ENCODE data around the gene CAMK2A. TPM values are rescaled to one million over a fixed set of nuclear protein-coding genes. Genes with fewer than 3 reads are reported as not detected.

Gene CAMK2A
- total and polyA plus RNA-seq, 5 experiments from 2014 or later: not detected

DNA sequence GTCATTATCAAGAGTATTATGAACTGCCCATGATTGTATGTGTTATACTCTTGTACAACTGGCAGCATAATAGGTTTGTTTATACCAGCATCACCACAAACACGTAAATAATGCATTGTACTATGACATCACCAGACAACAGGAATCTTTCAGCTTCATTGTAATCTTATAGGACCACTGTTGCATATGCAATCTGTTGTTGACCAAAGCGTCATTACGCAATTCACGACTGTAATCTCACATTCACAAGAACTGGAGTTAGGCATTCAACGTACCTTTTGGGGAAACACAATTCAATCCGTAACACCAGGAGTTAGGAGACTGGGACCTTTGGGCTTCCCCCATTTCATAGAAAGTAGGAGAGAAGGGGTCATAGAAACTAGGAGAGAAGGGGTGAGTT, 33.5 kb upstream of the CAMK2A start:
- DNase-seq: no peak
- H3K4me1 Mint-ChIP-seq: no peaks in the 10 kb centered on the region
- no peak overlapping the region for H3K4me3 Mint-ChIP-seq
- peaks cover 0 to 2% (median 0%) of the 10 kb centered on the region in 3 donors for H3K36me3 Mint-ChIP-seq
- no peak for ATAC-seq
- POLR2A ChIA-PET: no interaction called here
- peaks cover 0 to 3% (median 0%) of the 10 kb centered on the region in 9 donors for H3K9me3 Mint-ChIP-seq
- H3K27me3 Mint-ChIP-seq: peaks cover 0 to 10% (median 5%) of the 10 kb centered on the region in 5 donors
- no peak overlapping the region for H3K27ac Mint-ChIP-seq

DNA sequence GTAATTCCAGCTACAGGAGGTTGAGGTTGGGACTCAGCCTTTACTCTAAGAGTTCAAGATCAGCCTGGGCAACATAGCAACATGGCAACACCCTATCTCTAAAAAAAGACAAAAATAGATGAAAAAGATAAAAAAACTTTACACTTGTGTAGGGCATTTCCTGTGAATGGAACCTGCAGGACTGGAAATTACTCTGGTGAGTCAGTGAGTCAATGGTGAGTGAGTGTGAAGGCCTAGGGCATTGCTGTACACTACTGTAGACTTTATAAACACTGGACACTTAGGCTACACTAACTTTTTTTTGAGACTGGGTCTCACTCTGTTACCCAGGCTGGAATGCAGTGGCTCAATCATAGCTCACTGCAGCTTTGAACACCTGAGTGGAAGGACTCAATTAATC, 32.6 kb upstream of the CAMK2A start:
- peaks cover 0 to 10% (median 5%) of the 10 kb centered on the region in 5 donors for H3K27me3 Mint-ChIP-seq
- ATAC-seq: no peak
- no peaks in the 10 kb centered on the region for H3K4me1 Mint-ChIP-seq
- H3K9me3 Mint-ChIP-seq: peaks cover 0 to 3% (median 0%) of the 10 kb centered on the region in 9 donors
- no peak overlapping the region for H3K4me3 Mint-ChIP-seq
- DNase-seq: no peak
- no peak overlapping the region for H3K27ac Mint-ChIP-seq
- POLR2A ChIA-PET: no interaction called here
- H3K36me3 Mint-ChIP-seq: peaks cover 0 to 2% (median 0%) of the 10 kb centered on the region in 3 donors

DNA sequence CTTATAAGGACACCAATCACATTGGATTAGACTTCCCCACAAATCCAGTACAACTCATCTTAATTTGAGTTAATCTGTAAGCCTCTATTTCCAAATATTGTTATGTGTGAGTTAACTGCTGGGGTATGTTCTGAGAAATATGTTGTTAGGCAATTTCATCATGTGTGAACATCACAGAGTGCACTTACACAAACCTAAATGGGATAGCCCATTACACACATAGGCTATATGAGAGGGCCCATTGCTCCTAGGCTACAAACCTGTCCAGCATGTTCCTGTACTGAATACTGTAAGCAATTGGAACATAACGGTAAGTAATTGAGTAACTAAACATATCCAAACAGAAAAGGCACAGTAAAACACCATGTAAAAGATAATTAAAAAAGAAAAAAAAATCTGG, 32.2 kb upstream of the CAMK2A start:
- H3K36me3 Mint-ChIP-seq: peaks cover 0 to 2% (median 0%) of the 10 kb centered on the region in 3 donors
- POLR2A ChIA-PET: no interaction called here
- peaks cover 0 to 3% (median 0%) of the 10 kb centered on the region in 9 donors for H3K9me3 Mint-ChIP-seq
- no peak for DNase-seq
- H3K27me3 Mint-ChIP-seq: peaks cover 0 to 10% (median 5%) of the 10 kb centered on the region in 5 donors
- H3K27ac Mint-ChIP-seq: peak overlapping the region in 1 of 10 donors; percentile 53
- no peak for ATAC-seq
- no peaks in the 10 kb centered on the region for H3K4me1 Mint-ChIP-seq
- H3K4me3 Mint-ChIP-seq: no peak overlapping the region

GRCh38 chr5:150321211-150321610, 31.6 kb upstream of the CAMK2A start:
- Mint-ChIP-seq H3K27me3 (peaks cover 0 to 9% (median 4%) of the 10 kb centered on the region in 5 donors), H3K4me3 (no peak overlapping the region), H3K36me3 (peaks cover 0 to 2% (median 0%) of the 10 kb centered on the region in 3 donors), H3K4me1 (no peaks in the 10 kb centered on the region), H3K27ac (no peak overlapping the region), H3K9me3 (peaks cover 0 to 3% (median 0%) of the 10 kb centered on the region in 9 donors)
- no peak for ATAC-seq
- POLR2A ChIA-PET: no interaction called here
- DNase-seq: no peak

DNA sequence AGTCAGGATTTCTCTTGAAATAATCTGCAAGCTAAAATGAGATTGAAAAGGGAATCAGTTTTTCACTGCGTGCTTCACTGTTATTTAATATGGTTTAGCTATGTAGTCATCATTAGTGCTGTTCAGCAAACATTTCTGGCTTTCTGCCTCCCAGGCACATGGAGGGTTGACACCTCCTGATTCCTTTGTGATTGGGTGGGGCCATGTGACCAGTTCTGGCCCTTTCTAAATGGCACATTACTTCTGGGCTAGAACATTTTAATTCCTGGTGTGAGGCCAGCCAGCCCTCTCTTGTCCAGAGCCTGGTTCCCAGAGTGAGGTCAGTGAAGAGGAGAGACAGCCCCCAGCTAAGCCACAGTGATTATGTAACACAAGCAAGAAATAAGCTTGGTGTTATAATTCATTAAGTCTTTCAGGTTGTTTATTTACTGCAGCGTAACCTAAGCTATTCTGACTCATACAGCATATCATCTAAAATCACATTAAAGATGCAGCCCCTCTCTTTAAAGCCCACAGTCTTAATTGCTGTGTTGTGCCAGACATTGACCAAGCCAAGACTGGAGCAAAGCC, 30.6 kb upstream of the CAMK2A start:
- peaks cover 0 to 4% (median 0%) of the 10 kb centered on the region in 5 donors for H3K27me3 Mint-ChIP-seq
- no peaks in the 10 kb centered on the region for H3K4me1 Mint-ChIP-seq
- no peak overlapping the region for H3K4me3 Mint-ChIP-seq
- DNase-seq (no peak), ATAC-seq (no peak)
- POLR2A ChIA-PET: no interaction called here
- H3K27ac Mint-ChIP-seq: no peak overlapping the region
- peaks cover 0 to 3% (median 0%) of the 10 kb centered on the region in 9 donors for H3K9me3 Mint-ChIP-seq
- no peaks in the 10 kb centered on the region for H3K36me3 Mint-ChIP-seq

DNA sequence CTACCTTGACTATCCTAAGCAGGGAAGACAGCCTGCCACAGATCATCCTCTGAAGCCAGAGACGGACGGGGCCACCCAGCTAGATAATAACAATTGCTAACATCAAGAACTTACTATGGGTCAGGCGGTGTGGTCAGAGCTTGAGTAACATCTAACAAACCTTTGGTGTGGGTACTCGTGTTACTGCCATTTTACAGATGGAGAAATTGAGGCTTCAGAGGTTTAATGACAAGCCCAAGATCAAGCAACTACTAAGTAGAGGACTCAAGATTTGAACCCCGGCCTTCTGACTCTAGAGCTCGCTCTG, 29.9 kb upstream of the CAMK2A start:
- no peak overlapping the region for H3K27ac Mint-ChIP-seq
- no peaks in the 10 kb centered on the region for H3K36me3 Mint-ChIP-seq
- no peaks in the 10 kb centered on the region for H3K4me1 Mint-ChIP-seq
- POLR2A ChIA-PET: no interaction called here
- DNase-seq (no peak), ATAC-seq (no peak)
- no peak overlapping the region for H3K4me3 Mint-ChIP-seq
- H3K27me3 Mint-ChIP-seq: peaks cover 0 to 3% (median 0%) of the 10 kb centered on the region in 5 donors
- peaks cover 0 to 3% (median 0%) of the 10 kb centered on the region in 9 donors for H3K9me3 Mint-ChIP-seq

GRCh38 chr5:150318613-150319483, 29.3 kb upstream of the CAMK2A start:
- Mint-ChIP-seq H3K27ac (no peak overlapping the region), H3K9me3 (peaks cover 0 to 3% (median 0%) of the 10 kb centered on the region in 9 donors), H3K4me1 (no peaks in the 10 kb centered on the region), H3K4me3 (no peak overlapping the region), H3K27me3 (peaks cover 0 to 3% (median 0%) of the 10 kb centered on the region in 5 donors), H3K36me3 (no peaks in the 10 kb centered on the region)
- DNase-seq: no peak
- POLR2A ChIA-PET: no interaction called here
- ATAC-seq: no peak

DNA sequence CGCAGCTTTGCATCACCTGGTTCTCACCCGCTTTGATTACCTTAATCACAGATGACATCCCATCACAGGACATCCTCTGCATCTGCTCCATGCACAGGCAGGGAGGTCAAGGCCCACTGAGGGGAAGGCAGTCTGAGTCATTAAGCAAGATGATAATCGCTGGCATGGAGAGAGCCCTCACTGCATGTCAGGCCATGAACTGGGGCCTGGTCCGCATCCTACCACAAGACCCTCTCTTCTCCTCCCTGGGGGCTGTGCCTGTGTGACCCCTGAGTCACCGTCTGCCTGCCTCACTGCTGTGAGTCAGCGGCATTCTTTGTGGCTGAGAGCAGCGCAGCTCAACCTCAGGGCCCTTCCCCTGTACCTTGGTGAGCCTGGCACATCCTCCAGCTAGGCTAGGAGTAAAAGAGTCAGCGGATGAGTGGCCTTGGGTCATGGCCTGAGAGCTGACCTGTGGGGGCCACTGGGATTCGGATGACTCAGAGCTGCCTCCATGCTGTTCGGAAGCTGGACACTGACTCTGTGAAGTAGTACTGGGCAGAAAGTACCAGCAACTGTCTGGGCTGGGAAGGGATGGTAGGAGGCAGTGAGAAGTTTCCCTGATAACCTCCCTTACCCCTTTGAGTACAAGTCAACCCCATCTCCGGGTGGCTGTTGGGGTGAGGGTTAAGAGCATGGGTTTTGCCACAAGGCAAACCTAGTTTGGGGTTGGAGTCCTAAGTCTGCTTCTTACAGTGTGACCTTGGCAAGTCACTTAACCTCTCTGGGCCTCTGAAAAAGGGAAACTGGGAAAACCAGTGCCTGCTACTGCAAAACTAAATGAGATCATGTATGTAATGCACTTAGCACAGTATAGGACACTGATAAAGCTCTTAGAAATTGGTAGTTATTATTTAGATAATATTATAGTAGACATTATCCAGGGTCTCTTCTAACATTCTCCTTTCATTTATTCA, 27.8 kb upstream of the CAMK2A start:
- POLR2A ChIA-PET: no interaction called here
- H3K36me3 Mint-ChIP-seq: no peaks in the 10 kb centered on the region
- no peak for DNase-seq
- no peaks in the 10 kb centered on the region for H3K4me1 Mint-ChIP-seq
- H3K27ac Mint-ChIP-seq: peak overlapping the region in 1 of 10 donors; percentile 61
- no peak overlapping the region for H3K4me3 Mint-ChIP-seq
- H3K27me3 Mint-ChIP-seq: peaks cover 0 to 7% (median 0%) of the 10 kb centered on the region in 5 donors
- H3K9me3 Mint-ChIP-seq: peaks cover 0 to 3% (median 0%) of the 10 kb centered on the region in 9 donors
- ATAC-seq: no peak

DNA sequence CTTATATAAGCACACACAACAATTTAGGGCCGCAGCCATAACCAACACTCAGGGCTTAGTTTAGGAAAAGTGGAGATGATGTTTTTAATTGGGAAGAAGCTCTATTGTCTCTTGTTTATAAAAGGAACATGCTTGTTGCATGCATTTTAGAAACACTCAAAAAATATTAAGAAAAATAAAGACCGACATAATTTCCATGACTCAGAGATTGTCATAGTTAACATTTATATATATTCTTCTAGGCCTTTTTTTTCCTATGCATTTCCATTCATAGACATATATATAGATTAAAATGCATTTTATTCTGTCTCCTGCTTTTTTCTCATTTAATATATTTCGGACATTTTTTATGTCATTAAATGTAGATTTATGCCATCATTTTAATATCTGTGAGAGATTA, 26.7 kb upstream of the CAMK2A start:
- H3K27me3 Mint-ChIP-seq: peaks cover 0 to 7% (median 0%) of the 10 kb centered on the region in 5 donors
- H3K4me3 Mint-ChIP-seq: no peak overlapping the region
- DNase-seq (no peak), ATAC-seq (no peak)
- POLR2A ChIA-PET: no interaction called here
- H3K9me3 Mint-ChIP-seq: no peaks in the 10 kb centered on the region
- H3K27ac Mint-ChIP-seq: no peak overlapping the region
- H3K36me3 Mint-ChIP-seq: no peaks in the 10 kb centered on the region
- no peaks in the 10 kb centered on the region for H3K4me1 Mint-ChIP-seq

GRCh38 chr5:150315245-150315644, 25.7 kb upstream of the CAMK2A start:
- H3K27me3 Mint-ChIP-seq: peaks cover 0 to 7% (median 0%) of the 10 kb centered on the region in 5 donors
- no peaks in the 10 kb centered on the region for H3K4me1 Mint-ChIP-seq
- no peak for DNase-seq
- no peak overlapping the region for H3K4me3 Mint-ChIP-seq
- POLR2A ChIA-PET: no interaction called here
- H3K27ac Mint-ChIP-seq: no peak overlapping the region
- H3K36me3 Mint-ChIP-seq: no peaks in the 10 kb centered on the region
- H3K9me3 Mint-ChIP-seq: no peaks in the 10 kb centered on the region
- no peak for ATAC-seq

DNA sequence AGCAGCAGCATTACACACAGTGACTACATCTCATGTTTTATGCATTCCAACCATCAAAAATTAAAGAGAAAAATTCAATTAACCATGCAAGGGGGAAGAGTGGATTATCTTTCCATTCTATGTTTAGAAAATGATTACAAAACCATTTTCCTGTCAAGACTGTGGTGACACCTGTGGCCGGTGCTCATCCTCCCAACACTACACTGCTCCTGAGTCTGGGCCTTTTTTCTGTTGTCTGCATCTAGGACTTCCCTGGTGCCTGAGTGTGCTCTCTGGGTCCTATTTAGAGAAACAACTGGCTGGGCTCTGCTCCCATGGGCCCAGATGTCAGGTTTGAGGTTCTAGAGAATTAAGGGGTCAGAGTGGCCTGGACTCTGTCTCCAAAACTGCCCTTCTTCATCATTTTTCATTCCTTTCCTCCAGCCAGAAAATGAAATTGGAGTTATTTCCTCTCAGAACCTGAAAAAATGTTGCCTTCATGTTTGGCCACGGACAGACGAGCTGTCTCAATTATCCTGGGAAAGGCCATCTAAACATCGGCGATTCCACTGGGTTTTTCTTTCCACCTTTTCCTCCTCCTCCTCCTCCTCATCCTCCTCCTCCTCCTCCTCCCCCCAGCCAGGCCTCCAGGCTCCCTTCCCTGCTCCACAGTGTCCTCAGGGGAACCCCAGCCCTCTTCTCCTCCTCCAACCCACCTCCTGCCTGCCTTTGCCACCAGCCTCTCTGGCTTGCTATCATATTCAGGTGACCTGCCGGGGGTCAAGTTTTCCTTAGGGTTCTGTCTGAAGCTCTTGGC, 24.5 kb upstream of the CAMK2A start:
- ATAC-seq (no peak), DNase-seq (no peak)
- Mint-ChIP-seq H3K4me1 (no peaks in the 10 kb centered on the region), H3K4me3 (no peak overlapping the region), H3K9me3 (no peaks in the 10 kb centered on the region), H3K27me3 (peaks cover 0 to 7% (median 0%) of the 10 kb centered on the region in 5 donors), H3K27ac (no peak overlapping the region), H3K36me3 (no peaks in the 10 kb centered on the region)
- POLR2A ChIA-PET: no interaction called here

DNA sequence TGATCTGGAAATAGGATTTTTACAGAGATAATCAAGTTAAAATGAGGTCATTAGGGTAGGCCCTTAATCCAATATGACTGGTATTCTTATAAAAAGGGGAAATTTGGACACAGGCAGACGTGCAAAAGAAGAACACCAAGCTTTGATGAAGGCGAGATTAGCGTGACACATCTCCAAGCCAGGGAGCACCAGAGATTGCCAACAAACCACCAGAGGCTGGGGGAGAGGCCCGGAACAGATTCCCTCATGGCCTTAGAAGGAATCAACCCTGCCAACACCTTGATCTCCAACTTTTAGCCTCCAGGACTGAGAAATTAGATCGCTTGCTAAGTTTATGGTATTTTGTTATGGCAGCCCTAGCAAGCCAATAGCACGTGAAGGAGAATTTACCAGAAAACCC, 23.9 kb upstream of the CAMK2A start:
- no peak overlapping the region for H3K27ac Mint-ChIP-seq

More for the DNA sequence above, 23.9 kb upstream of the CAMK2A start:
- no peaks in the 10 kb centered on the region for H3K36me3 Mint-ChIP-seq
- H3K9me3 Mint-ChIP-seq: no peaks in the 10 kb centered on the region
- POLR2A ChIA-PET: no interaction called here
- no peak for DNase-seq
- H3K4me3 Mint-ChIP-seq: no peak overlapping the region
- peaks cover 0 to 6% (median 0%) of the 10 kb centered on the region in 5 donors for H3K27me3 Mint-ChIP-seq
- H3K4me1 Mint-ChIP-seq: no peaks in the 10 kb centered on the region
- no peak for ATAC-seq

Measured in naive thymus-derived CD8-positive, alpha-beta T cell (primary cell).